SU-DHL-6 (cell line): Measurements from ENCODE around the gene HMGN1.

Source experiments
- CTCF ChIP-seq: fragments of 200-600 bp; sonication (generic); IDR thresholded peaks from one replicate; pipeline ENCODE4 v1.5.1; 2017; ENCODE audit warnings: antibody characterized with exemption, mild to moderate bottlenecking, low read length, moderate library complexity; ENCODE audit not compliant: insufficient read depth, poor library complexity, severe bottlenecking
- EZH2phosphoT487 ChIP-seq: fragments of 200-600 bp; sonication (generic), shearing (Covaris generic); conservative IDR thresholded peaks from 2 replicates; pipeline ENCODE4 v1.6.1; 2018; ENCODE audit warnings: mild to moderate bottlenecking, antibody characterized with exemption, low read length, moderate library complexity, mixed read lengths

- TF ChIP-seq CTCF: no peak
- TF ChIP-seq EZH2phosphoT487: no peak
Observed at GRCh38 chr21:39367783-39368182, 18.9 kb upstream of the HMGN1 start.
